ENCODE results near the gene WNK3.
"Not testable (repeated sequence)": the region's sequence is repeated elsewhere in the genome, so short reads cannot be mapped to it uniquely, and the experiment has no call there.

The WNK3 gene

DNA sequence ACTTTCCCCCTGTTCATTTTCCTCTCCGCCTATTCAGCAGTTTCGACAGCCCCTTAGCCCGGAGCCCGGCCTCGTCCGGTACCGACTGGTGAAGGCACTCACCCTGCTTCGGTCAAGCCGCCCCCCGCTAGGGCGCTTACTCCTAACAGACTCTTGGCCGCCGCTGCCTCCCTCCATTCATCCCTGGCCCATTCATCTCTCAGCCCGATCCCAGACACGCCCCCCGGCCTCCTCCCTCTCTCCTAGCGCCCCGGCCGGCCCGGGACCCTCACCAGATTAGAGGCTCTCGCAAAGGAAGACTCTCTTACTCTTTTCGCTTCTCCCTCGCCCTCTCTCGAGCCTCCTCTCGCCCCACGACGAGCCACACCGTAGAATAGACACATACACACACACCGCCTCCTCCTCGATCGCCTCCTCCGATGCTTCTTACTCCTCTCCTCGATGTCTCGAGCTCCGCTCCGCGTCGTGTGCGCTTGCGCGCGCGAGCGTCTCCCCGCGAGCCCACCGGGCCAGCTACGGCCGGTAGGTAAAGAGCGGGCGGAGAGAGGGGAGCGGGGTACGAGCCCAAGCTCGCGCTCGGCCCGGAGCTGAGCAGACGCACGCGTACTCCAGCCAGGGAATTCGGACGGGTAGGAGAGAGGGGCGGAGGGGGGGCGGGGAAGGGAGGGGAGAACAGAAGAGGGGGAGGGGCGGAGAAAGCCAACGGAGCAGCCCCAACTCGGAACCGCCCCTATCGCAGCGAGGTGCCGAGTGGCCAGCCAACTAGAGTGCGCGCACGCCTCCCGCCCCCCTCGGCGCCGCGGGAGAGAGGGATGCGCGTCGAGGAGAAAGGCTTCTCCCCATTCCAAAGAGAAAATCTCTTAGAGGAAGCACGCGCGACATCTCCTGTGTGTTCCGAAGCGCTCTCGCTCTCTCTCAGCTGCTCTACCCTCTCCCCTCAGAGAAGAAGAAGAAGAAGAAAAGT is at the start of gene WNK3:
WNK3 (minus strand) TSS at position 633 of the 964 bp plus-strand sequence.
- DNase-seq = no peak

DNA sequence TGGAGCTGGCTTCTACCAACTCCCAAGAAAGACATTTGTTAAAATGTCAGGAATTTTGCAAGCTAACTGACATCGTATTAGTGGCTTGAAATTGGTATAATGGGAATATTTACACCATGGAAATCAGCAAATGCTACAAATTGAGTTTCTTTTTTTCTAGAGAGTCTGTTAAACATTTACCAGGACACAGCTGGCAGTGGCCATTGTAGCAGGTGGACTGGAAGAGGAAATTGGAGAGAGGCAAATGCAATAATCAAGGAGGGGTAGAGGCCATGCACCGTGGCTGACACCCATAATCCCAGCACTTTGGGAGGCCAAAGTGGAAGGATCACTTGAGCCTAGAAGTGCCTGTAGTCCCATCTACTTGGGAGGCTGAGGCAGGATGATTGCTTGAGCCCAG is 49.4 kb upstream of the WNK3 start:
- DNase-seq = no peak

DNA sequence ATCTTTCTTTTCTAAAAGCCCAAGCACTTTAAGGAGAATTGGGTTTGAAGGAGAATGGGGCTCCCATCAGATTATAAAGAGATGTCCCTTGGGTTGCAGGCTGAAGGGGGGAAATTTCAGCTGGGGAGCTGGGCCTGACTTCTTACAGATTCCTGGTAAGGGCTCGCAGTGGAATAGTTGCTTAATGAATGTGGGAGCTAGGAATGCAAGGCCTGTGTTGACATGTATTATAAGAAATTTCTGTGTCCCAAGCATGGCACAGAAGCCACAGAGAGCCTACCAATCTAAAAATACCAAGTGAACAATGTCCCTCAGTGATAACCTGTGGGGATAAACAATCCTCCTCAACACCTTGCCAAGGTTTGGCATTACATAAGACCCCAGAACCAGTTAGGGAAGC is 39.3 kb upstream of the WNK3 start:
- DNase-seq = no peak

DNA sequence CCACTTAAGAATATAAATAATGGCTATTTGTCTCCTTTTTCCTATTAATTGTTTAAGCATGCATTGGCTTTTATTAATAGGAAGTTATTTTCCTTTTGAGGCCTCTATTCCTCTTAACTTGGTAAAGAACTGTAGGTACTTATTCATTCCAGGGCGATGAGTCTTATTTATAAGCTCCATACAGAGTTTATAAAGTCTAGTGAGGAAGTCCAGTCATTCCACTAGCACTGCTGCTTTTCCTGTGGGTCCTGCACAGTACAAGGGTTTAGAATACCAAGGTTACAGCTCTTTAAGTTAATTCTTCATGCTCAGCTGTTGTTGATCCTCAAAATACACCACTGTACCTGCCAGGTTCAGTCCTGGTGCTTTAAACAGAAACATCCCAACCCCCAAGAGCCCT is 28.5 kb upstream of the WNK3 start:
- no peak for DNase-seq

DNA sequence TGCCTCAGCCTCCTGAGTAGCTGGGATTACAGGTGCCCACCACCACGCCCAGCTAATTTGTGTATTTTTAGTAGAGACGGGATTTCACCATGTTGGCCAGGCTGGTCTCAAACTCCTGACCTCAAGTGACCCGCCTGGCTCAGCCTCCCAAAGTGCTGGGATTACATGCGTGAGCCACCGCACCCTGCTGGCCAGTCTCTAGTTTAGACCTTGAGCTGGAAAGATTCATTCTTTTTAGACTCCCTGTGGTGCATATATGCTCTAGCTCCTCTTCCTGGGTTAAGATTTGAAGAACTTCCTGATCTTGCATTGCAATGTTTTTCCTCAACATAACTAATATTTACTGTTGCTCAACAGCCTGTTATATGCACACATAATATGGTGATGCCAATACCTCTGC is 26.8 kb upstream of the WNK3 start:
- not testable (repeated sequence) for DNase-seq

DNA sequence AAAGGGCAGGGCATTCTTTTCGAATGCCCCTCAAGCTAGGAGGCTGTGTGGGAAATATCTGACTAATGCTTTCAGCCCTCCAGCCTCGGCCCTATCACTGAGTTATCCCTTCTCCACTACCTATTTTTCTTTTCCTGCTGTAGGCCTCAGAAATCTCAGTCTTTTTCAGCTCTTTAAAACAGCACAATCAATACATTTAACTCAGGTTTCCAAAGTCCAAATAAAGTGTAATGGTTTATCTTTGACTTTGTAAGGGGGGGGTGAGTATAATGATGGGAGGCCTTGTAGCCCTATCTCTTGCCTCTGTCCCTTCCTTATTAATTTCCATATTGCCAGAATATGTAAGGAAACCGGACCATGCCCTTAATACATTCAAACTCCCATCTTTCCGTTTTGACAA is 1.6 kb upstream of the WNK3 start:
- DNase-seq = no peak

DNA sequence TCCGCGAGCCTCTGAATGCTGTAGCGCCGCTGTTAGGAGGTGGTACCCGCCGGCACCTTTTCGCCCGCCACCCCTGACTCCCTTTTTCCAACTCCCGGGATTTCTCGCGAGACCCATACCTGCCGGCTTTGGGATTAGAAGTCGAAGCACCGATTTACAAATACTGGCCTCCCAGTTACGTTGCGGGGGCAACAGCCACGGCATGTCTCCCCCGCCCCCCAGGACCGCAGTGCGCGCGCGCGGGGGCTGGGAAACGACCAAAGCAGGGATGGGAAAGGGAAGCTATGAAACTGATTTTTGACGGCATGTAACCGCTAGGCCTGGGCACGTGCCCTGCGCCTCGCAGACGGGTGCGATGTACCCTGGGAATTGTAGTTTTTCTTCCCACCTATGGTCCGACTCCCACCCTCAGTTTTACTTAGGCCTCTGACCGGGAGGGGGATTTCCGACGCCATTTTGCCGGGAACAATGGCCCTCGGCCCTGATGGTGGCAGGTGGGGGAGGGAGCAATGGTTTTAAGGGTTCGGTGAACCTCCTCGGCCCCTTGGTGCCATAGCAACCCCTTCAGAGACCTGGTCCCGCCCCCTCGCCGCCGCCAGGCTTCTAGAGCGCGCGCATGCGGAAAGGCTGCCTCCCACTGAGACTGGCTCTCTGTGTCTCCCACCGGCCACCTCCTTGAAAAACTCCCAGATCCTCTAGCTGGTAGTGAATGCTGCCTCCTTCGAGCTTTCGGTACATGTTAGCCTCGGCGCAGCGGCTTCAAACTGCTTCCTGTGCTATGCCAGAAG is 772 bp upstream of the WNK3 start:
- DNase-seq = no peak

DNA sequence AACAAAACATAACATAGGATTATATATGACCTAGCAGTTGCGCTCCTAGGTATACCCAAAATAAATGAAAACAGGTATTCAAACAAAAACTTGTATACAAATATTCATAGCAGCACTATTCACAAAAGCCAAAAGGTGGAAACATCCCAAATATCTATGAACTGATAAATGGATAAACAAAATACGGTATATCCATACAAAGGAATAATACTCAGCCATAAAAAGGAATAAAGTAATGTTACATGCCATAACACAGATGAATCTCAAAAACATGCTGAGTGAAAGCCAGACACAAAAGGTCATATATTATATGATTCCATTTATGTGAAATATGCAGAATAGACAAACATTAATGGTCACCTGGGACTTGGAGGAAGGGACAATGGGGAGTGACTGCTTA is 5.2 kb downstream of the WNK3 start:
- no peak for DNase-seq

DNA sequence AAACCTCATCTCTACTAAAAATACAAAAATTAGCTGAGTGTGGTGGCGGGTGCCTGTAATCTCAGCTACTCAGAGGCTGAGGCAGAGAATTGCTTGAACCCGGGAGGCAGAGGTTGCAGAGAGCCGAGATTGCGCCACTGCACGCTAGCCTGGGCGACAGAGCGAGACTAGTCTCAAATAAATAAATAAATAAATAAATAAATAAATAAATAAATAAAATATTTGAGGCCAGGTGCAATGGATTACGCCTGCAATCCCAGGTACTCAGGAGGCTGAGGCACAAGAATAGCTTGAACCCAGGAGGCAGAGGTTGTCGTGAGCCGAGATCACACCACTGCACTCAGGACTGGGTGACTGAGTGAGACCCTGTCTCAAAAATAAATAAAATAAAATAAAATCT is 20.5 kb downstream of the WNK3 start:
- DNase-seq = not testable (repeated sequence)

DNA sequence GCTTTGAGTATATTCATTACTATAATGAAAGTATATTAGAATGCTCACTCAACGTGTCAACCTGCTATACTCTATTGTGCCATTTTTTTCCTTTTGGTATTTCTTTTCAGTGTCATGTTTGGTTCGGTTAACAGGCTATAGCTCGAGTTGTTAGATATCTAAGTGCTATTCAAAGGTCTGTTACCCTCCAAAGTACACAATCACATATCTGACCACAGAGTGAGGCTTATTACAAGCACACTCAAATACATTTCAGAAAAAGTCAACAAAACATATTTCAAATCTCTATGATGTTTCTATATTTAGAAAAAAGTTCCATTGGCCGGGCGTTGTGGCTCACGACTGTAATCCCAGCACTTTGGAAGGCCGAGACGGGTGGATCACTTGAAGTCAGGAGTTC is 32.8 kb downstream of the WNK3 start:
- DNase-seq = no peak

DNA sequence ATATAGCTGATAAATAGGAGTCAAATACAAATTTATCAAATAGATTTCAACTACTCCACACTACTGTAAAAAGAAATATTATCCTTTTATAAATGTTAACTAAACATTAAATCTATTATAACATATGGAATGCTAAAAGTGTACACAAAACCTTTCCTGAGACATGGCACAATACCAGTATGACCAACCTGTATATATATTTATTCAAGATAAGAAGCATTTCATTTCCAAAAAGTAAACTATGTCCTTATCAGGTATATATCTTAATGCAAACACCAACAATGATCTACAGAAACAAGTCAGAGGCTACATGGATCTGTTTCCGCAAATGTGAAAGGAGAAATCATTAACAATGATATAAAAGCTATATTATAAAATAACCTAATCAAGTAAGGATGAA is 37.8 kb downstream of the WNK3 start:
- DNase-seq = no peak

DNA sequence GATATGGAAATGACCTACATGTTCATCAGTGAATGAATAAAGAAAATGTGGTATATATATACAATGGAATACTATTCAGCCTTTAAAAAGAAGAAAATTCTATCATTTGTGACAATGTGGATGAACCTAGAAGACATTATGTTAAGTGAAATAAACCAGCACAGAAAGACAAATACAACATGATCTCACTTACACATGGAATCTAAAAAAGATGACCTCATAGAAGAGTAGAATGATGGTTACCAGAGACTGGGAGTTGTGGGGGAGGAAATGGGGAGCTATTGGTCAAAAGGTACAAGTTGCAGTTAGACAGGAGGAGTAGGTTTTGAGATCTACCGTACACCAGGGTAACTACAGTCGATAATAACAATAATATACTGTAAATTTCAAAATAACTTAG is 51.5 kb downstream of the WNK3 start:
- DNase-seq = no peak

DNA sequence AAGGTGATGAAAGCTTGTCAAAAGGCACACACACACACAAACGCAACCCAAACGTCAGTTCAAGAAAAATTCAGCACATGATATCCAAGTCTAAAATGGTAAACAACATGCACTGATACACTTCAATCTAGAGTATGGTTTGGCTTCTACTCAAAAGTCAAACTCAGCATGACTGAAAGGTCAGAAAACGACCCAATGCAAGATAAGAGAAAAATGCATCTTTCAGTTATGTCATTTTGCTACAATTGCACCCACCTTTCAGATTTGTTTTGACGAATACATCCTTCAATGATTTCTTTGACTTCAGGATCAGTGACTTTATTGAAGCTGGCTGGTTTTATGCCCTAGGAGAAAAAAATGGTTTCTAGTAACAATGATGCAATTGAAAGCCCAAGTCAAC is 56.3 kb downstream of the WNK3 start:
- DNase-seq = no peak

DNA sequence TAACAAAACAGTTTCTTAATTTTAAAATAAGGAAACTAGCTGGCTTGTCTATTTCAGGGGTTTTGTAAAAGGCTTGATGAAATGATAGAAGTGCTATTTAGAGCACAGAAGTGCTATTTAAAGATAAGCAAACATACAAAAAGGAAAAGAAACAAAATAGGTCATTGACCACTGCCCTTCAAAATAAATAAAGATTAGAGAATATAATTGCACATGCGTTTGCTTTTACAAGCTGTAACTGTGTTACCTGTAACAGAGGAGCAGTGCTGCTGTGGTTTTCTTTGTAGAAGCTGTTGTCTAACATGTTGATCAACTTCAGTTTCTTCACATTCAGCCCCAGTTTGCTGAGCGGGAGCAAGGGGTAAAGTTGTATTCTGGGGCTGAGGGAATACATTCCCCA is 63.5 kb downstream of the WNK3 start:
- DNase-seq = no peak

DNA sequence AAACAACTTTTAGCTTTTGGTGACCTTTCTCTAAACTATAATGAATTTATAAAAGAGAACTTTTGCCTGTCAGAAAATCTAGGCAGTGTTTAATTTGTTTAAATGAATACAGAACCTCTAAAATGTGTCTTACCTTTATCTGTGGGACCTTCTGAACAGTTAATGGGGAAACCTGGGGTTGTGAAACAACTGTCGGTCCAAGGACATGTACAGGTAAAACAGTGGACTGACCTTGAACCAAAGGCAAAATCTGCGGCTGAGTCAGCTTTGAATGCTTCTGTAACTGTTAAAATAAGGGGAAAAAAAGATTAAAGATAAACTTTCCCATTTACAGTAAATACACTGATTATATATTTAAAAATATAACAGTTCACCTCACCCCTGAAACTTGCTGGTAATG is 65.1 kb downstream of the WNK3 start:
- DNase-seq = no peak

DNA sequence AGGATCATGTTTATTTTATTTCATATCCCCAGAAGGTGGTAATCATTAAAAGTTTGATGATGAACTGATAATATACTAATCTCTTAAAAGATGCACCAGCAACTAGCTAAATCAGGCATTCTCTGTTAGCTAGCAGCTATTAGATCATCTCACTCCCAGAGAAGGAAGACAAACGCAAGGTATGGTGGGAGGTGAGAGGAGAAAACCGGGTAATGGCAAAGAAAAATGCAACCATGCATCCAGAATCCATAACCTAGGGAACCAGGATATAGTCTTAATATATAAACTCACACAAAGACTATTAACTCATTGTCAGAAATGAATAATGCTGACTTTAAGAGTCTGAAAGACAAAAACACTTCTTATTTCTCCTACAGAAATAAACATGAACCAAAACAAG is 66.1 kb downstream of the WNK3 start:
- DNase-seq = no peak

DNA sequence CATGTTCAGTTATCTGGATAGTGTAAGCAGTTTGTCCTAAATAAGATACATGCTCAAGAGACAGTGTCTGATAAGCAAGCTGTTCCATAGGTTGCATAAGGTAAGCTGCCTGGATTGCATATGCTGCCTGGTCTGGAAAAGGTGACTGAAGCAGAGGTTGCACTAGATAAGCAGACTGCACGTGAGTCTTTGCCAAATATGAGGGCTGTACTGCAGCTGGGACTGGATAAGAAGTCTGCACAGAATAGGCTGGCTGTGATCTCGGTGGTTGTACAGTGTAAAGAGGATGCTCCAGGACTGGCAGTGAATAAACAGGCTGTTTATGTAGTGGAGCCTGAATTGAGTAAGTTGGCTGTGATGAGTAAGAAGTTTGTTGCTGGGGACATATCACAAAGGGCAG is 68.9 kb downstream of the WNK3 start:
- no peak for DNase-seq

DNA sequence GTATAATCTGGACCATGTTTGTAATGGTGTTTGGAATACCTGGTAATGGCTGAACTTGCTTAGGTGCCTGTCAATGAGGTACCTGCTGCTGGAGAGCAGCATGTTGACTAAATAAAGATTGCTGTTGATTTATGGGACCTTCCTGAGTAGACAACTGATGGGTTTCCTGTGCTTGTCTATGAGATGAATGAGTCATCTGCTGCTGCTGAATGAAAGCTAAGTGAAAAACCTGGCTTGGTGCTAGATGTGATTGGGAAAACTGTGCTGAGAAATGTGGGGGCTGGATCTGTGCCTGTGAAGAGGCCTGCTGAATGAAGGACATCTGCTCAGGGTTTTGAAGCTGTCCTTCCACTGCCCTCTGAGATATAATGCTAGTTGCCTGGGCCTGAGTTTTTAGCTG is 69.6 kb downstream of the WNK3 start:
- no peak for DNase-seq

DNA sequence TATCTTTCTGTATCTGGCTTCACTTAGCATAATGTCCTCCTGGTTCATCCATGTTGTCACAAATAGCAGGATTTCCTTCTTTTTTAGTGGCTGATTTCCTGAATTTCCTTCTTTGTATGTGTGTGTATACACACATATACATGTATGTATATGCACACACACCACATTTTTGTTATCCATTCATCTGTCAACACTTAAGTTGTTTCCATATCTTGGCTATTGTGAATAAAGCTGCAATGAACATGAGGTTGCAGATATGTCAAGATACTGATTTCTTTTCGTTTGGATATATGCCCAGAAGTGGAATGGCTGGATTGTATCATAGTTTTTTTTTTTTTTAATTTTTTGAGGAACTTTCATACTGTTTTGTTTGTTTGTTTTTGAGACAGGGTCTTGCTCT is 76.2 kb downstream of the WNK3 start:
- no peak for DNase-seq

DNA sequence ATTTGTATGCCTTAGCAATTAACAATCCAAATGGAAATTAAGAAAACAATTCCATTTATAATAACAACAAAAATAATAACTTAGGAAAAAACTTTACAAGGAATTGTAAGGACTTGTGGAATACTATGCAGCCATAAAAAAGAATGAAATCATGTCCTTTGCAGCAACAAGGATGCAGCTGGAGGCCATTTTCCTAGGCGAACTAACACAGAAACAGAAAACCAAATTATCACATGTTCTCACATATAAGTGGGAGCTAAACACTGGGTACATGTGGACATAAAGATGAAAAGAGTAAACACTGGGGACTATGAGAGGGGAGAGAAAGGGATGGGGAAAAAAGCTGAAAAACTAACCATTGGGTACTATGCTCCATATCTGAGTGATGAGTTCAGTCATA is 77.4 kb downstream of the WNK3 start:
- no peak for DNase-seq

DNA sequence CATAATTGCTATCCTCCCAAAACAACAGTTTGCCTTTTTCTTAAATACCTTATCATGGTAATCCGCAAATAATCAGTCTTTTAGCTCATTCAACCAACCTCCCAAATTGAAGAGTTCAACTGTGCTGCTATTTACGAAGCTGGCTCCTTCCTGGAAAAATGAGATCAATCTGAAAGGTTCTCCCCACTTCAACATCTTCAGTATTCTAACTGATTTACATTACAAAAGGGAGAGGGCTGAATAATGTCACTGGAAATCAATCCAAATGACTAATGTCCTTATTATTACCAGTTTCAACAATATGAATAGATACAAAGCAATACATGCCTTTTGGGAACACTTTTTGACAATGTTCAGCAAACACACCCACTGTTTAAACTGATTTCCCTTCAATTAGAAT is 86.2 kb downstream of the WNK3 start:
- no peak for DNase-seq

DNA sequence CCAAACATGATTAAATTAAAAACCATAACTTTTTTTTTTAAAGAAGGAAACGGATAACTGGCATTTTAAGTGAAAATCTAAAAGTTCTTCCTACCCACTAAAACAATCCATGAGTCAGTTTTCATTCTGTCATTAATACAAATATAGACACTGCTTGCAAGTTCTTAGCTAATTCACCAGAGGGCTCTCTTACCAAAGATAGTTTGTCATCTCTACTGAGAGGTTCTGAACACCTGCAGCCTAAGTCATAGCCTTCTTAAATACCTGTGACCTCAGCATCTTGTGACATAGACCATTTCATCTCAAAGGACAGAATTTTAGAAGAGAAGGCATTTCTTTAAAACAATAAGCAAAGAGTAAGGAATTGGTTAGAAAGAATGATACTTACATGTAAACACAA is 109.5 kb downstream of the WNK3 start:
- DNase-seq = no peak

DNA sequence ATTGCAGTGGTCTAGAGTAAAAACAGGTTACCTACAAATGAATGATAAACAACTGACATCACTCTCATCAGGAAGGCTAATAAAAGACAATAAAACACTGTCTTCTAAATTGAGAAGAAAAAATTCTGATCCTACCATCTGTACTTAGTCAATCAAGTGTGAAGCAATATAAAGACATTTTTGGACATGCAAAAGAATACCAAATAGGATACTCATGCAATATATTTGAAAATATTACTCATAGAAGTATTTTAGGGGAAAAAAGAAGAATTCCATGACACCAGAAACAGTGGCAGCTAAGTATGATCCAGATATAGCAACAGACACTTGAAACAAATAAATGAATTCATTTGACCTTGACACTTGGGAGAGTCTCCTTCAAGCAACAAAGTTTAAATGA is 111.0 kb downstream of the WNK3 start:
- no peak for DNase-seq

DNA sequence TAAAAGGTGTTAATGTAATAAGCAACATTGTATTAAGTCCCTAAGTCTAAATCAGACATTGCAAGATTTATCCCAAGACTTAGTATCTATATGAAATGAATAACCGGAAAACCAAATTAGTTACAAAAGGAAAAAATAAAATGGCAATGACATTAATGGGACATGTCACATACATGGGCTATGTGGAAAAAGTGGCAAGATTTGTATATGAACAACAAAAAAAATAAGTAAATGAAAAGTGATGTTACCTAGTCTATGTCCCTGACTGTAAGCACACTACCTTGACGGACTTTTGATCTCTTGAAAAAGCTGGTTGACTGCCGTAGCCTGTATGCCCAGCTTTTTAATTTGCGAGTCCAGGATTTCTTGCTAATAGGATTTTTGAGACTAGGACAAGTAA is 119.3 kb downstream of the WNK3 start:
- no peak for DNase-seq
